GM21723 (cell line): Measurements from ENCODE around the gene QPRT.
"Not testable (repeated sequence)": the region's sequence is repeated elsewhere in the genome, so short reads cannot be mapped to it uniquely, and the experiment has no call there.

Experiments used
- ATAC-seq: cut with Tn5 transposase; IDR thresholded peaks from one replicate; pipeline ENCODE4 v1.9.1; 2021; ENCODE audit warnings: mild to moderate bottlenecking, moderate library complexity; ENCODE audit not compliant: unreplicated experiment

QPRT gene

GRCh38 chr16:29662000-29662728 lies 16.8 kb upstream of the QPRT start:
- no peak for ATAC-seq

GRCh38 chr16:29662729-29663015 lies 16.3 kb upstream of the QPRT start:
- no peak for ATAC-seq

GRCh38 chr16:29663016-29663806 lies 15.8 kb upstream of the QPRT start, which contains the start of gene SPN:
SPN (plus strand) TSS chr16:29663247; CDS start chr16:29663729, 482 bp downstream.
- ATAC-seq: no peak

- no peak for ATAC-seq
Observed at GRCh38 chr16:29663807-29664090, 15.2 kb upstream of the QPRT start.

GRCh38 chr16:29664091-29664921 lies 14.7 kb upstream of the QPRT start:
- no peak for ATAC-seq

GRCh38 chr16:29665294-29666077 lies 13.5 kb upstream of the QPRT start:
- no peak for ATAC-seq

GRCh38 chr16:29667322-29667610 lies 11.7 kb upstream of the QPRT start:
- not testable (repeated sequence) for ATAC-seq

- ATAC-seq: no peak
Observed at GRCh38 chr16:29667755-29668154, 11.2 kb upstream of the QPRT start.

- ATAC-seq: no peak
Observed at GRCh38 chr16:29668267-29668666, 10.7 kb upstream of the QPRT start.

GRCh38 chr16:29673501-29673900 lies 5.5 kb upstream of the QPRT start:
- no peak for ATAC-seq

- ATAC-seq: no peak
Observed at GRCh38 chr16:29674188-29674587, 4.8 kb upstream of the QPRT start.

GRCh38 chr16:29675811-29676643 lies 3.0 kb upstream of the QPRT start:
- ATAC-seq: no peak

GRCh38 chr16:29676989-29677785 lies 1.8 kb upstream of the QPRT start:
- ATAC-seq: no peak

GRCh38 chr16:29680180-29680598 lies 1.2 kb downstream of the QPRT start:
- no peak for ATAC-seq

- ATAC-seq: no peak
Observed at GRCh38 chr16:29683543-29684090, 4.6 kb downstream of the QPRT start.

GRCh38 chr16:29684679-29685078 lies 5.7 kb downstream of the QPRT start:
- ATAC-seq: no peak

- ATAC-seq: no peak
Observed at GRCh38 chr16:29686740-29687332, 7.9 kb downstream of the QPRT start.

GRCh38 chr16:29687755-29688154 lies 8.8 kb downstream of the QPRT start:
- ATAC-seq: no peak

- ATAC-seq: no peak
Observed at GRCh38 chr16:29688172-29688571, 9.2 kb downstream of the QPRT start.
